ENCODE results near the gene UBA6.
"Not testable (repeated sequence)": the region's sequence is repeated elsewhere in the genome, so short reads cannot be mapped to it uniquely, and the experiment has no call there.

- not testable (repeated sequence) for TF ChIP-seq POLR2A, CTCF, POLR2AphosphoS5 (IDR thresholded peaks at IDR 0.05)
These were observed 5.7 kb upstream of the UBA6 start for GRCh38 chr4:67706682-67707081.
